ENCODE measurements around the gene MEPCE.
A peak's percentile ranks its signal among the peaks of the same experiment; 100 is the strongest.
"Not testable (repeated sequence)": the region's sequence is repeated elsewhere in the genome, so short reads cannot be mapped to it uniquely, and the experiment has no call there.

Gene MEPCE

GRCh38 chr7:100434297-100435144, 4.9 kb downstream of the MEPCE start:
- TF ChIP-seq GATA1 (IDR thresholded peaks at IDR 0.05; ENCODE audit: low read depth, low read length) (no peak), POLR2A (IDR thresholded peaks at IDR 0.05; ENCODE audit: low read length) (no peak)
- no peak for DNase-seq

GRCh38 chr7:100435401-100436304, 6.0 kb downstream of the MEPCE start:
- TF ChIP-seq GATA1 (IDR thresholded peaks at IDR 0.05; ENCODE audit: low read depth, low read length) (no peak), POLR2A (IDR thresholded peaks at IDR 0.05; ENCODE audit: low read length) (no peak)
- DNase-seq = peak; percentile 62 to 73

- TF ChIP-seq GATA1 (IDR thresholded peaks at IDR 0.05; ENCODE audit: low read depth, low read length) (no peak), POLR2A (IDR thresholded peaks at IDR 0.05; ENCODE audit: low read length) (no peak)
- no peak for DNase-seq
These were observed 7.8 kb downstream of the MEPCE start for GRCh38 chr7:100437150-100438100.

DNA sequence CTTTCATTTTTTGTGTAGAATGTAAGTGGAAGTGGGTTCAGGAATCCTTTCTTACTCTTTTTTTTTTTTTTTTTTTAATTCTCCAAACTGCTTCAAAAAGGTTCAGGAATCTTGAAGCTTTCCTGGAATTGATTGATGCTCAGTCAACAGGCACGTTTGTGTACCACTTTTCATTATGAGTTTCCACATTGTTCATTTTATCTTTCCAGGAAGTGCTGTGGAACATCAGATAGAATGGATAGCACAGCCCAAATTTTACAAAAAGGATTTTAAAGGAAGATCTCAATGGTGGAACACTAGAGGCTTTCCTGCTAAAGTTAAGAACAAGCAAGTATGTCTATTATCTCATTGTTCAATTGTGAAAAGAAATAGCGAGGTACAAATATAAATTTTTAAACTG, 8.5 kb downstream of the MEPCE start:
- no peak for DNase-seq
- TF ChIP-seq POLR2A (IDR thresholded peaks at IDR 0.05; ENCODE audit: low read length) = no peak

DNA sequence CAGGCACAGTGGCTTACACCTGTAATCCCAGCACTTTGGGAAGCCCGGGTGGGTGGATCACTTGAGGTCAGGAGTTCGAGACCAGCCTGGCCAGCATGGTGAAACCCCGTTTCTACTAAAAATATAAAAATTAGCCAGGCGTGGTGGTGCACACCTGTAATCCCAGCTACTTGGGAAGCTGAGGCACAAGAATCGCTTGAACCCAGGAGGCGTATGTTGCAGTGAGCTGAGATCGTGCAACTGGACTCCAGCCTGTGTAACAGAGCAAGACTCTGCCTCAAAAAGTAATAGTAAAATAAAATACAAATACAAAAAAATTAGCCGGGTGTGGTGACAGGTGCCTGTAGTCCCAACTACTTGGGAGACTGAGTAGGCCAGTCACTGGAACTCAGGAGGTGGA, 9.1 kb downstream of the MEPCE start:
- DNase-seq = not testable (repeated sequence)

DNA sequence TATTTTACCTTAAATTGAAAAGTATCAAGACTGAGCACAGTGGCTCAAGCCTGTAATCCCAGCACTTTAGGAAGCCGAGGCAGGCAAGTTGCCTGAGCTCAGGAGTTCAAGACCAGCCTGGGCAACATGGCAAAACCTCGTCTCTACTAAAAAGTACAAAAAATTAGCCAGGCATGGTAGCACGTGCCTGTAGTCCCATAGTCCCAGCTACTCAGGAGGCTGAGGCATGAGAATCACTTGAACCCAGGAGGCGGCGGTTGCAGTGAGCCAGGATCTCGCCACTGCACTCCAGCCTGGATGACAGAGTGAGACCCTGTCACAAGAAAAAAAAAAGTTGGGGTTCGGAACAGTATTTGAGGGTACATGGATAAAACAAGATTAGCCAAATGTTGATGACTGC, 9.6 kb downstream of the MEPCE start:
- DNase-seq = not testable (repeated sequence)

- DNase-seq = no peak
These were observed 12.3 kb downstream of the MEPCE start for GRCh38 chr7:100441641-100442535.

GRCh38 chr7:100443096-100443840, 13.6 kb downstream of the MEPCE start:
- TF ChIP-seq GATA1 (IDR thresholded peaks at IDR 0.05; ENCODE audit: low read depth, low read length) (no peak), POLR2A (IDR thresholded peaks at IDR 0.05; ENCODE audit: low read length) (no peak)
- DNase-seq = no peak

More at GRCh38 chr7:100441641-100442535, 12.3 kb downstream of the MEPCE start:
- TF ChIP-seq GATA1 (IDR thresholded peaks at IDR 0.05; ENCODE audit: low read depth, low read length) (no peak), POLR2A (IDR thresholded peaks at IDR 0.05; ENCODE audit: low read length) (no peak)

DNA sequence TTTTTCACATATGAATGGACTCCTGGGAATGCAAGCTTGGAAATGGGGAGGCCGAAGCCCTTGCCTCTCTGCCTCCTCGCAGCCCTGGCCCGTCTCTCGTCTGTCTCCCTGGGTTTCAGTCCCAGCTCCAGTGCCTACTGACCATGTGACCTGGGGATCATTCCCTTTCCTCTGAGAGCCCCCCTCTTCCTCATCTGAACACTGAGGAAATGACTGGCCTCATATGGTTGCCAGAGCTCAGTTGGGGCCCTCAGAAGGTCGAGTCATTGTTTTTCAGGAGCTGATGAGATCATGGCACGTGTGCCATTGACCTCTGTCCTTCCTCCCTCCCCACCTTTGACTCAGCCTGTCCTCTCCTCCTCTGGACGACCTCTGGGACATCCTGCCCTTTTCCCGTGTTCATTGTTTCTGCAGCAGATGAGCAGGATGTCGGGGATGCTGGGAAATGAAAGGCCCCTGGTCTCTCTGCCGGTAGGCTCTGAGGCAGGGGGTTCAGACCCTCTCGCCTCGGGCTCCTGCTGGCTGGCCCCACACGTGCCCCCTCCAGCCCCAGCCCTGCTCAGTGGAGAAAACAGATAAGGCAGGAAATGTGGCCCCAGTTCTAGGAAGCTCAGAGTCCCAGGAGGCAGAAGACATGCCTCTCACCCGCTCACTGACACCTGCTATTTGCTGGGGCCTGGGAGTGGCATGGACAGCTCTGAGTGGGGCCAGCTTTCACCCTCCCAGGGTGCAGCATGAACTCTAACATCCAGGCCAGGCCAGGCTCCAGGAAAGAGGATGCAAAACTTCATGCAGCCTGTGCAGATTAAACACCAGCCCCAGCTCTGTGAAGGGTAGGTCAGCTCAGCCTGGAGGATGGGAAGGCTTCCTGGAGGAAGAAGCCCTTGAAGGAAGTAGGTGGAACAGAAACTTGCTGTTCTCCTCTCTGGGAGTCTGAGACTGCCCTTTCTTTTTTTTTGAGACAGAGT, 15.0 kb downstream of the MEPCE start:
- peak; percentile 72 to 79 for DNase-seq
- TF ChIP-seq GATA1 (IDR thresholded peaks at IDR 0.05; ENCODE audit: low read depth, low read length) (no peak), POLR2A (IDR thresholded peaks at IDR 0.05; ENCODE audit: low read length) (no peak)

DNA sequence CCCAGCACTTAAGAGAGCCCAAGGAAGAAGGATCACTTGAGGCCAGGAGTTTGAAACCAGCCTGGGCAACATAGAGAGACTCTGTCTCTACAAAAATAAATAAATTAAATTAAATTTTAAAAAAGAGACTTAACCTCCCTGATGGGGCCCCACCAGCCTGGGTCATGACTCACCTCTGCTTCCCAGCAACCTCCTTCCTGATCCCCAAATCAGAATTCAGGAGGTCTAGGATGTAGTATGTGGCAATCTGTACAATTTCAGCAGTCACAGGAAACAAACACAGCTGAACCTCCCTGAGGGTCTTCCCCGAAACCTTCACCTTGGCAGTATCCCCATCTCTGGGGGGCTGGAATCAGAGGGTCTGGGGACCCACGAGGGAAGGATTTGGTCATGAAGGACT, 16.4 kb downstream of the MEPCE start:
- TF ChIP-seq GATA1 (IDR thresholded peaks at IDR 0.05; ENCODE audit: low read depth, low read length) (no peak), POLR2A (IDR thresholded peaks at IDR 0.05; ENCODE audit: low read length) (no peak)
- no peak for DNase-seq

- not testable (repeated sequence) for DNase-seq
These were observed 17.7 kb downstream of the MEPCE start for GRCh38 chr7:100447363-100447762.
